Calu3 (cell line): ENCODE measurements around the gene ABHD10. TPM values are rescaled to one million over a fixed set of nuclear protein-coding genes. Genes with fewer than 3 reads are reported as not detected.
"Not testable (repeated sequence)": the region's sequence is repeated elsewhere in the genome, so short reads cannot be mapped to it uniquely, and the experiment has no call there.

ENCODE experiments used
- BruUV-seq: library from RNA; stranded (reverse); fragments of 400-500 nt; replicated peaks from 2 replicates; lab custom pipeline; 2021; lab: Mats Ljungman, UMichigan
- CTCF ChIA-PET: fragments of 300-600 bp; sonication (Branson Sonifier 250); formaldehyde crosslinking; loops from one replicate; lab custom pipeline; 2022; ENCODE audit warnings: antibody characterized with exemption; lab: Charles Lee
- DNase-seq: peaks from one replicate; pipeline ENCODE4 v3.0.0; 2022
- H3K27ac Mint-ChIP-seq: one replicate; pipeline ENCODE4 v1.8.0; 2022; ENCODE audit warnings: mixed read lengths; ENCODE audit not compliant: unreplicated experiment
- H3K27me3 Mint-ChIP-seq: one replicate; pipeline ENCODE4 v1.8.0; 2022; ENCODE audit warnings: mixed read lengths; ENCODE audit not compliant: unreplicated experiment
- H3K36me3 Mint-ChIP-seq: one replicate; pipeline ENCODE4 v1.8.0; 2022; ENCODE audit warnings: mild to moderate bottlenecking, moderate library complexity, mixed read lengths; ENCODE audit not compliant: insufficient read depth, unreplicated experiment
- H3K4me1 Mint-ChIP-seq: one replicate; pipeline ENCODE4 v1.8.0; 2022; ENCODE audit warnings: mild to moderate bottlenecking, low read depth, mixed read lengths; ENCODE audit not compliant: unreplicated experiment
- H3K4me3 Mint-ChIP-seq: one replicate; pipeline ENCODE4 v1.8.0; 2022; ENCODE audit warnings: mild to moderate bottlenecking, low read depth, moderate library complexity, mixed read lengths; ENCODE audit not compliant: unreplicated experiment
- H3K9me3 Mint-ChIP-seq: one replicate; pipeline ENCODE4 v1.8.0; 2022; ENCODE audit warnings: low read depth, mixed read lengths; ENCODE audit not compliant: unreplicated experiment
- CTCF ChIP-seq: fragments of 200-600 bp; IDR thresholded peaks from one replicate; pipeline ENCODE4 v1.8.0; 2022; ENCODE audit warnings: antibody characterized with exemption; ENCODE audit not compliant: unreplicated experiment
- intact Hi-C: fragments of 100-400 bp; cut with micrococcal nuclease; formaldehyde crosslinking; loops from one replicate; pipeline ENCODE4 v1.10.0; 2022; ENCODE audit not compliant: unreplicated experiment
- total RNA-seq: library from RNA; stranded (reverse); gene quantifications from 2 replicates; pipeline ENCODE4 v1.2.3, GENCODE V29; 2022

The ABHD10 gene
- total RNA-seq, 1 experiment from 2014 or later = 26.4 TPM

DNA sequence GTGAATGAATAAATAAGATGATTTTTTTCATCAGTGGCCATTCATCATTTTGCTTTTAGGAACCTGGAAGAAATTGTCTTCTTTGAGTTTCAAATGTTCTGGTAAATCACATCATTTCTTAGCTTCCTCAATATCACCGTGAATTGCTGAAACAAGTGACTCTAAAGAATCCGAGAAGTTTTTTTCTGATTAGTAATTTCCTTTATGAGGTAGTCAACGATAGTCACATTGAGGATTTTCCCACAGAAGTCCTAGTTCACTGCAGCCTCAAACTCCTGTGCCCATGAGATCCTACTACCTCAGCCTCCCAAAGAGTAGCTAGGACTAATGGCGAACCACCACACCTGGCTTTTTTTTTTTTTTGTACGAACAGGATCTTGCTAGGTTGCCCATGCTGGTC, 52.1 kb downstream of the ABHD10 start:
- no peaks in the 10 kb centered on the region for H3K4me1 Mint-ChIP-seq
- H3K27ac Mint-ChIP-seq = no peak overlapping the region
- BruUV-seq = no TSS peak
- H3K36me3 Mint-ChIP-seq = no peaks in the 10 kb centered on the region
- intact Hi-C loops = no loop called here
- no peak for TF ChIP-seq CTCF
- no peak overlapping the region for H3K4me3 Mint-ChIP-seq
- DNase-seq = no peak
- no peaks in the 10 kb centered on the region for H3K27me3 Mint-ChIP-seq
- CTCF ChIA-PET = no interaction called here
- no peaks in the 10 kb centered on the region for H3K9me3 Mint-ChIP-seq

- no peaks in the 10 kb centered on the region for H3K36me3 Mint-ChIP-seq
- no peak for DNase-seq
- no peaks in the 10 kb centered on the region for H3K4me1 Mint-ChIP-seq
- H3K9me3 Mint-ChIP-seq = no peaks in the 10 kb centered on the region
- BruUV-seq = no TSS peak
- CTCF ChIA-PET = no interaction called here
- no peak overlapping the region for H3K4me3 Mint-ChIP-seq
- H3K27me3 Mint-ChIP-seq = no peaks in the 10 kb centered on the region
- TF ChIP-seq CTCF = no peak
- intact Hi-C loops = no loop called here
- H3K27ac Mint-ChIP-seq = no peak overlapping the region
Observed at GRCh38 chr3:112032098-112032731, 53.4 kb downstream of the ABHD10 start.

DNA sequence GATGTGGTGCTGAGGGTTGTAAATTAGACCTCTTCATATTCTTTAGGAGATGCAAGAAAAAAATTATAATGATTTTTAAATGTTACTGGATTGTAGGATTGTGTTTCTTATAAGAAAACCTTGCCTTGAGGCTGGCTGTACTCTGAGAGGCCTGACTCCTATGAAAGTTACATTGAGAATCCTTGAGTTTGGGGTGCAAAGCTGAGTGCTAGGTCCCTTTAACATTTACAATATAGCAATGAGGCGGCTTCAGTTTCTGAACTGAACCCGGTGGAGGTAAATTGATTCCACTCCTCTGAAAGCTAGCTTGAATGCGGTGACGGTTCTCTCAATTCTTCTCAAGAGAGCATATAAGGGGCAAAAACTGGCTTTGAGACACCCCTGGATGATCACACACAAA, 55.6 kb downstream of the ABHD10 start, which contains the start of gene TMPRSS7:
TSS of gene TMPRSS7 (plus strand) at position 301 of the 400 bp plus-strand sequence. CDS start 110 bp downstream, outside the sequence.
- CTCF ChIA-PET = no interaction called here
- BruUV-seq = no TSS peak
- intact Hi-C loops = no loop called here
- Mint-ChIP-seq H3K27ac (no peak within 1 kb of the TSS), H3K36me3 (no peaks in the 10 kb centered on the region), H3K27me3 (no peaks in the 10 kb centered on the region), H3K4me1 (peaks cover 9% of the 10 kb centered on the region), H3K4me3 (no peak within 1 kb of the TSS), H3K9me3 (no peaks in the 10 kb centered on the region)
- TF ChIP-seq CTCF = no peak
- no peak for DNase-seq

DNA sequence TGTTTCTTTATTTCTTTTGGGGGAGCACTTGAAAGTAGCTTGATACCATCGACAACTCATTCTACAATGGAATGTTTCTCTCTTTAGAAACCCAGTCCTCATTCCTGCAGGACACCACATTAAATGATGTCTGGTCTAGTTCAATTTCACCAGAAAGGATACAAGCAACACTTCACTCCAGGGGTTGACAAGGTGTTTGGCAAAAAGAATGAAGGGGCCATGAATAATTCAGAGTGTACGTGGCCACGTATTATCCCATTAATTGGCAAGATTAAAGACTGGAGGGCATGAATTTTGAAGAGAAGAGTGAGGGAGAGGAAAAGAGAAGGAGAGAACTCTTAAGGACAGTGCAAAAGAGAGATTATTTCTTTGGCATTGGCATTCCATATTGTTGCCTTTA, 56.4 kb downstream of the ABHD10 start:
- no peak for DNase-seq
- Mint-ChIP-seq H3K9me3 (no peaks in the 10 kb centered on the region), H3K36me3 (no peaks in the 10 kb centered on the region), H3K4me3 (no peak overlapping the region), H3K27me3 (no peaks in the 10 kb centered on the region), H3K4me1 (peaks cover 13% of the 10 kb centered on the region), H3K27ac (no peak overlapping the region)
- CTCF ChIA-PET = no interaction called here
- intact Hi-C loops = no loop called here
- no TSS peak for BruUV-seq
- TF ChIP-seq CTCF = no peak

- H3K4me3 Mint-ChIP-seq, H3K9me3 Mint-ChIP-seq, CTCF ChIA-PET, DNase-seq, H3K27me3 Mint-ChIP-seq, intact Hi-C loops, BruUV-seq, H3K36me3 Mint-ChIP-seq: not testable (repeated sequence)
- H3K4me1 Mint-ChIP-seq = peaks cover 17% of the 10 kb centered on the region
- H3K27ac Mint-ChIP-seq = peak overlapping the region; percentile 42
Observed at GRCh38 chr3:112037194-112037593, 58.4 kb downstream of the ABHD10 start.
